HG02852 (cell line): ENCODE results near the gene SLC13A4.
"Not testable (repeated sequence)": the region's sequence is repeated elsewhere in the genome, so short reads cannot be mapped to it uniquely, and the experiment has no call there.

ENCODE experiments used
- ATAC-seq: cut with Tn5 transposase; IDR thresholded peaks from one replicate; pipeline ENCODE4 v1.9.1; 2021; ENCODE audit warnings: mild to moderate bottlenecking, moderate library complexity; ENCODE audit not compliant: unreplicated experiment

The SLC13A4 gene

GRCh38 chr7:135666846-135667245 lies 61.1 kb downstream of the SLC13A4 start:
- ATAC-seq: no peak

- no peak for ATAC-seq
These were observed 61.8 kb downstream of the SLC13A4 start for GRCh38 chr7:135666156-135666555.

- no peak for ATAC-seq
These were observed 62.9 kb downstream of the SLC13A4 start for GRCh38 chr7:135665042-135665441.

DNA sequence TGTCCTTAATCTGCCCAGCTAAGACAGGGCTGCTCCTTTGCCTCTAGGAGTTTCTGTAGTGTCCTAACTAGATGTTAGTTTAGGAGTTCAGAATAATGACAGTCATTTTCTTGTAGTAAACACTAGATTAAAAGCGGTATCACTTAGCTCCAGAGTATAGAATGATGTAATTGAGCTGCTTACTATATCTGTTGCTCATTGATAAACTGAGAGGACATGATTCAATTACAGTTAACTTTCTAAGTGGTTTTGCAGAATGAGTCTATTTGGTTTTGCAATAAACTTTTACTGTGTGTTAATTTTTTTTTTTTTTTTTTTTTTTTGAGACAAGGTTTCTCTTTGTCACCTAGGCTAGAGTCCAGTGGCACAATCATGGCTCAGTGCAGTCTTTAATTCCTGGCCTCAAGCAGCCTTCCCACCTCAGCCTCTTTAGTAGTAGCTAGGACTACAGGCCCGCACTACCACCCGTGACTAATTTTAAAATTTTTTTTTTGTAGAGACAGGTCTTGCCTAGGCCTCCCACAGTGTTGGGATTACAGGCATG lies 63.9 kb downstream of the SLC13A4 start:
- ATAC-seq: no peak

DNA sequence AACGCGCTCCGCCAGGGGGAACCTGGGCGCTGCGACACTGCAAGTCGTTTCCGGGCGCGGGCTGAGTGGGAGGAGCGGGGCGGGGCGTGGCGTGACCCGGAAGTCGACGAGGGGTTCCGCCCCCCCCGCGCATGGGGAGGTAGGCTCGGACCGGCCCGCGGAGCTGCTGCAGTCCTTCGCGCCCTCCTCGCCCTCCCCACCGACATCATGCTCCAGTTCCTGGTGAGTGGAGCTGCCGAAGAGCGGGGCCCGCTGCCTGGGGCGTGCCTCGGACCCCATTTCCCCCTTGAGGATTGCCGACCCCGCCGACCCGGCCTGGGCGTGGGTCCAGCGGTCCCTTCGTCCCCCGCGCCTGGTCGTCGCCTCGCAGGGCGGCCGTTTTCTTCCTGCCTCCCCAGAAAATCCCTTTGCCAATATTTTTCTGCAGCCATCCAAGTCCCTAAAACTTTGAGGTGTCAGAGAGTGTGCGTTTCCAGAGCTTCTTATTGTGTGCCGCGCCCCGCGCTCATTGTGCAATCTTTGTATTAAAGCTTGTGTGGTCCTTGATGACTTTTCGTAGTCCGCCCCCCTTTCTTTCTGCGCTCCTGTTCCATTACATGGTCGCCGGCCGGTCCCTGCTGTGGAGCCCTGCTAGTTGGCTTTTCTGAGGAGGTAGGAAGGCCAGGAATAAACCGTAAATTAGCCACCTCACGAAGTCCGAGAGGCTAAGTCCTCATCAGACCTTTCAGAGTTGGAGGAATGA lies 65.4 kb downstream of the SLC13A4 start, which contains the start of gene STMP1:
Gene STMP1 (plus strand): TSS at position 142 of the 742 bp plus-strand sequence.
- peak; percentile 89 for ATAC-seq

DNA sequence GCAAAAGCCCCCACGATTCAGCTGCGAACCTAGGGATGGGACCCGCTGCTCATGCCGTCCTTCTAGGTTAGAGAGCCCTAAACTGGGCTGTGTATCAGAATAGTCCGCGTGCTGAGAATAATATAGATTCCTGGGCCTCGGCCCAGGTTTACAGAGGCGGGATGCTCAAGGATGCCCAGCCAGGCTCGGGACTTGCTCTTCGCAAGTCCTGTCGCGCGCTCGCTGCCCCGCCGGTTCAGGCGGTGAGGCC lies 65.9 kb downstream of the SLC13A4 start:
- peak; percentile 26 for ATAC-seq

- no peak for ATAC-seq
These were observed 66.5 kb downstream of the SLC13A4 start for GRCh38 chr7:135661311-135662122.

DNA sequence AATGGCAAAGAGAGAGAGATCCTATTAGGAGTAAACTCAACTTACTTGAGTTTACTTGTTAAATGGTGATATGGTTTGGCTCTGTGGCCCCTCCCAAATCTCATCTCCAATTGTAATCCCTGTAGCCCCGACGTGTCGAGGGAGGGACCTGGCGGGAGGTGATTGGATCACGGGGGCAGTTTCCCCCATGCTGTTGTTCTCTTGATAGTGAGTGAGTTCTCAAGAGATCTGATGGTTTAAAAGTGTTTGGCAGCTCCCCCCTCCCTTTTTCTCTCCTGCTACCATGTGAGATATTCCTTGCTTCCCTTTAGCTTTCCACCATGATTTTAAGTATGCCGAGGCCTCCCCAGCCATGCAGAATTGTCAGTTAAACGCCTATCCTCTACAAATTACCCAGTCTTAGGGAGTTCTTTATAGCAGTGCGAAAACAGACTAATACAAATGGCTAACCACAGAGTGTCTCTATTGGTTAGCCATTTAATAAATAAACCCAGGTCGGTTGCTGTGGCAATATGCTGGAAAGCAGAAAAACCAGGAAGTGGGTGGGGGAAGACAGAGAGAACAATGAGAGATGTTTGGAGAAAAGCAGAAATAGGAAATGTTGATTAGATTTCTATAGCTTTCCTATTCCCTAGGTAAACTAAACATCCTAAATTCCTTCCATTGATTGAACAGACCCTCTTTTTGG lies 68.7 kb downstream of the SLC13A4 start:
- no peak for ATAC-seq

DNA sequence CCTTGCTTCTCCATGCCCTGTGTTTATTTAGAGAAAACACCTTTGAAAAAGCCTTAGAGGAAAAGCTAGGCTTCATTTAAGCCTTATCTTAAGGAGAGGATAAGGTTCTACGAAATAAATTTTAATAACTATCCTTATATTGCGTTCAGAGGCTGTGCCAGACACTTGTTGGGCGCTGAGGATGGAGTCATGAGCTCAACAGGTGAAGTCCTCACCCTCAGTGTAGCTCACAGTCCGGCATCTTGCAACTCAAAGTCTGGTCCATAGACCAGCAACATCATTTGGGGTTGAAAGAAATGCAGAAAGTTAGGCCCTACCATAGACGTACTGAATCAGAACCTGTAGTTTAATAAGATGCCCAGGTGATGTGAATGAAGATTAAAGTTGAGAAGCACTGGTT lies 69.4 kb downstream of the SLC13A4 start:
- no peak for ATAC-seq

DNA sequence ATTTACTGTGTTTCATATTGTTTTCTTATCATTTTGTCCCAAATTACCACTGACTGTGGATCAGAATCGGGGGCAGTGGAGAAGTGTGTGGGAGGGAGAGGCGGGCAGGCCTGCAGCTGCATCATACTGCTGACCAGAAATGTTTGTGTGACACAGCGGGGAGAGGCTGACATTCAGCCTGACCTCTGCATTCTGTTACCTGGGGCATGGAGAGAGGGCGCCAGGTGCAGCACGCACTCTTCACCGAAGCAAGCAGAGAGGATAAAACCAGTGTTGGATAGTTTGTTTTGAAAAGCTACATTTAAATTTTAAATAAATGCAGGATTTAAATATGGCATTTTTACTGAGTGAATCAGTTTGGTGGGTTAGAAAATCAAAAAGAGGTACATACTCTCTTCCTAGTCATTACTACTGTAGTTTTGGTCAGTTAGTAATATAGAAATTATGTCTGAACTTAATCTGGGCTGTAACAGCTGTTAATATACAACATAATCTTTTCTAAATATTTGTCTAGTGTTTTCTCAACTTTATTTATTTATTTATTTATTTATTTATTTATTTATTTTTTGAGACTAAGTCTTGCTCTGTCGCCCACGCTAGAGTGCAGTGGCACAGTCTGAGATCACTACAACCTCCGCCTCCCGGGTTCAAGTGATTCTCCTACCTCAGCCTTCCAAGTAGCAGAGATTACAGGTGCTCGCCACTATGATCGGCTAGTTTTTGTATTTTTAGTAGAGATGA lies 74.5 kb downstream of the SLC13A4 start:
- no peak for ATAC-seq

- ATAC-seq: no peak
These were observed 77.0 kb downstream of the SLC13A4 start for GRCh38 chr7:135650831-135651573.

GRCh38 chr7:135648235-135648634 lies 79.8 kb downstream of the SLC13A4 start:
- no peak for ATAC-seq

DNA sequence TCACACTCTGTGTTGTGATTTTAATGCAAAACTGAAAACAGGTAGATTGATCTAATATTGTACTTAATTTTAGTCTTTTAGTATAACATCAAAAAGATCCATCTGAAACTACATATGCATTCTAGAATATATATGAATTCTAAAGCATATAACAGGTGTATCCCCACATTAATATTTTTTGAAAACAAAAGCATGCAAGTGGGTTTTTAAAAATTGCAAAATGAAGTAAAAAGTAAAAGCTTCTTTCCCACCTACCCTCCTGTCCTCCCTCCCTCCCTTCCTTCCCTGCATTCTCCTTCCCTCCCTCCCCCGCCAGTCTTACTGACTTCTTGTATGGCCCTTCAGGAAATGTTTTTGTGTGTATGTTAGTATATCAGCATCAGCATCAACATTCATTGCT lies 80.2 kb downstream of the SLC13A4 start:
- ATAC-seq: no peak

- no peak for ATAC-seq
These were observed 82.6 kb downstream of the SLC13A4 start for GRCh38 chr7:135645296-135645904.

GRCh38 chr7:135644729-135645128 lies 83.3 kb downstream of the SLC13A4 start:
- ATAC-seq: no peak

DNA sequence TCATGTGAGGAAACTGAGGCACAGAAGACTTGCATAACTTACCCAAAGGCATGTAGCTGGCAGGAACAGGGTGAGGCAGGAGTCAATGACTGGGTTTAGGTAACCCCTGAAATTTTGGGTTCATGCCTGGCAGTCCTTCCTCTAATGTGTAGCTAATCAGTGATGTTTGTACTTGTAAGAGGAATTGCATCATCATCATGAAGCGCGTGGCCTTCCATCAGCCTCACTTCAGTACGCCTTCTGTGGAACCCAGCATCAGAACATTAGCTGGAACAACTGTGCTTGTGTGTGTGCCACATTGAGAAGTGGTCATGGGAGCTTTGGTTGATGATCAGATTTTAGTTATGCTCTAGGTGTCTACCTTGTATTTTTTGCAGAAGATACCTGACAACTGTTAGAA lies 83.8 kb downstream of the SLC13A4 start:
- no peak for ATAC-seq

DNA sequence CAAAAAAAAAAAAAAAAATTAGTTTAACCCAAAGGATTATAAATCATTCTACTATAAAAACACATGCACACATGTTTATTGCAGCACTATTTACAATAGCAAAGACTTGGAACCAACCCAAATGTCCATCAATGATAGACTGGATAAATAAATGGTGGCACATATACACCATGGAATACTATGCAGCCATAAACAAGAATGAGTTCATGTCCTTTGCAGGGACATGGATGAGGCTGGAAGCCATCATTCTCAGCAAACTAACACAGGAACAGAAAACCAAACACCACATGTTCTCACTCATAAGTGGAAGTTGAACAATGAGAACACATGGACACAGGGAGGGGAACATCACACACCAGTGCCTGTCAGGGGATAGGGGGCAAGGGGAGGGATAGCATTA lies 88.3 kb downstream of the SLC13A4 start:
- ATAC-seq: not testable (repeated sequence)

GRCh38 chr7:135634191-135634878 lies 93.7 kb downstream of the SLC13A4 start:
- no peak for ATAC-seq
